Fibroblast of lung (primary cell): ENCODE measurements around the gene ARHGAP44. TPM values are rescaled to one million over a fixed set of nuclear protein-coding genes. Genes with fewer than 3 reads are reported as not detected.

Experiments used
- DNase-seq, 2 donors: peaks; one replicate each; pipeline versions ENCODE4 v3.0.0 to v3.0.0-alpha.2; 2010; ENCODE audit warnings: low read depth in 2 of 2
- H2AFZ ChIP-seq: 2 replicates; pipeline ENCODE4 v1.5.1; 2012; ENCODE audit warnings: low read length, control low read depth, inconsistent platforms
- H3K27ac ChIP-seq: 2 replicates; pipeline ENCODE4 v1.5.1; 2011; ENCODE audit warnings: low read length, control low read depth; ENCODE audit not compliant: insufficient read depth
- H3K27me3 ChIP-seq: 2 replicates; pipeline ENCODE4 v1.5.1; 2011; ENCODE audit warnings: mild to moderate bottlenecking, low read length; ENCODE audit not compliant: control insufficient read depth, insufficient read depth
- H3K36me3 ChIP-seq: 2 replicates; pipeline ENCODE4 v1.5.1; 2011; ENCODE audit warnings: low read length; ENCODE audit not compliant: control insufficient read depth, insufficient read depth
- H3K4me1 ChIP-seq: 2 replicates; pipeline ENCODE4 v1.5.1; 2011; ENCODE audit warnings: low read length; ENCODE audit not compliant: control insufficient read depth, insufficient read depth; ENCODE audit errors: extremely low read depth
- H3K4me2 ChIP-seq: 2 replicates; pipeline ENCODE4 v1.5.1; 2011; ENCODE audit warnings: low read length, control low read depth; ENCODE audit not compliant: insufficient read depth; ENCODE audit errors: extremely low read depth
- H3K4me3 ChIP-seq, 4 experiments: fragments of 200-600 bp in 1 of 4; sonication (generic) in 1 of 4; replicated peaks in 1 of 4; 2 replicates each; pipeline ENCODE4 v1.5.1; 2011 to 2016; ENCODE audit warnings: low read length in 4 of 4, low read depth in 3 of 4, mild to moderate bottlenecking in 3 of 4, control low read depth in 2 of 4, inconsistent platforms in 1 of 4, mixed read lengths in 1 of 4; ENCODE audit not compliant: insufficient read depth in 1 of 4; ENCODE audit errors: control extremely low read depth in 1 of 4
- H3K79me2 ChIP-seq: 2 replicates; pipeline ENCODE4 v1.5.1; 2012; ENCODE audit warnings: mild to moderate bottlenecking, low read length, inconsistent platforms; ENCODE audit not compliant: control insufficient read depth, insufficient read depth
- H3K9ac ChIP-seq: 2 replicates; pipeline ENCODE4 v1.5.1; 2011; ENCODE audit warnings: mild to moderate bottlenecking, low read length, control low read depth; ENCODE audit not compliant: insufficient read depth
- H3K9me3 ChIP-seq: 2 replicates; pipeline ENCODE4 v1.5.1; 2012; ENCODE audit warnings: low read depth, low read length; ENCODE audit not compliant: control insufficient read depth, insufficient read depth
- H4K20me1 ChIP-seq: 2 replicates; pipeline ENCODE4 v1.5.1; 2011; ENCODE audit warnings: low read length; ENCODE audit not compliant: control insufficient read depth, insufficient read depth; ENCODE audit errors: extremely low read depth
- EZH2 ChIP-seq: IDR thresholded peaks from 2 replicates; pipeline ENCODE4 v1.5.1; 2012; ENCODE audit warnings: low read length, control low read depth, mild to moderate bottlenecking; ENCODE audit errors: missing control alignments
- polyA plus RNA-seq, 2 donors: library from polyadenylated mRNA; depleted of rRNA in 1 of 2; stranded (reverse) in 1 of 2; unstranded in 1 of 2; fragments of >200 nt; gene quantifications; 2 replicates each; pipeline ENCODE4 v1.2.1, GENCODE V29; 2011 to 2012; ENCODE audit warnings: missing spikeins in 1 of 2
- total RNA-seq: library from RNA; depleted of rRNA; stranded (reverse); fragments of >200 nt; gene quantifications from 2 replicates; pipeline ENCODE4 v1.2.1, GENCODE V29; 2014
- TF ChIP-seq, protein P1 (sequence below), 2 donors: IDR thresholded peaks in 1 of 2; conservative IDR thresholded peaks in 1 of 2; 1 replicate in 1 of 2; 2 replicates in 1 of 2; pipeline ENCODE4 v1.5.1; 2011 to 2012; ENCODE audit warnings: low read length in 2 of 2, control low read depth in 1 of 2, inconsistent platforms in 1 of 2, low read depth in 1 of 2, mild to moderate bottlenecking in 1 of 2

ARHGAP44 gene
- total and polyA plus RNA-seq, 2 donors (not counting 1 experiment from before 2014, with no cell fraction given): 0.48 to 1.7 TPM

DNA sequence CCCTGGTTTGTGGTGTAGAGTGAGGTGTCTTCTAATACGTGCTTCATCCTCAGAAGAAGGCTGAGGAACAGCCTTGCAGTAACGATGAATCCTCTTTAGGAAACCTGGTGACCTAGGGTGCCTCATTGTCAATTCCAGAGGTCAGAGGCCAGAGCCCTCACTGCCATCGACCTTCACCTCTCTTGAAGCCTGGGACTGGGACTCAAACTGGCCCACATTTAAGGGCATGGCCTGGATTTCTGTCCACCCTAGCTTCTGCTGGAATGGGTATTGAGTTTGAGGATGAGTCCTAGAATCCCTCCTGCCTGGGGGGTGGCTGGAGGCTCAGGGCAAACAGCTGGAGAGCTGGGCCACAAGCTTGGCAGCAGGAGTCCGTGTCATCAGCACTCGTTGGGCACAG, 189.9 kb downstream of the ARHGAP44 start:
- no peaks in the 10 kb centered on the region for H3K79me2 ChIP-seq
- TF ChIP-seq, protein P1, sequence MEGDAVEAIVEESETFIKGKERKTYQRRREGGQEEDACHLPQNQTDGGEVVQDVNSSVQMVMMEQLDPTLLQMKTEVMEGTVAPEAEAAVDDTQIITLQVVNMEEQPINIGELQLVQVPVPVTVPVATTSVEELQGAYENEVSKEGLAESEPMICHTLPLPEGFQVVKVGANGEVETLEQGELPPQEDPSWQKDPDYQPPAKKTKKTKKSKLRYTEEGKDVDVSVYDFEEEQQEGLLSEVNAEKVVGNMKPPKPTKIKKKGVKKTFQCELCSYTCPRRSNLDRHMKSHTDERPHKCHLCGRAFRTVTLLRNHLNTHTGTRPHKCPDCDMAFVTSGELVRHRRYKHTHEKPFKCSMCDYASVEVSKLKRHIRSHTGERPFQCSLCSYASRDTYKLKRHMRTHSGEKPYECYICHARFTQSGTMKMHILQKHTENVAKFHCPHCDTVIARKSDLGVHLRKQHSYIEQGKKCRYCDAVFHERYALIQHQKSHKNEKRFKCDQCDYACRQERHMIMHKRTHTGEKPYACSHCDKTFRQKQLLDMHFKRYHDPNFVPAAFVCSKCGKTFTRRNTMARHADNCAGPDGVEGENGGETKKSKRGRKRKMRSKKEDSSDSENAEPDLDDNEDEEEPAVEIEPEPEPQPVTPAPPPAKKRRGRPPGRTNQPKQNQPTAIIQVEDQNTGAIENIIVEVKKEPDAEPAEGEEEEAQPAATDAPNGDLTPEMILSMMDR (conservative IDR thresholded peaks at IDR 0.05 in 1 of 2, IDR thresholded peaks at IDR 0.05 in 1 of 2; ENCODE audit: low read depth in 1 of 2, low read length in 2 of 2): no peak
- no peak for TF ChIP-seq EZH2
- H3K9me3 ChIP-seq: no peaks in the 10 kb centered on the region
- H3K27ac ChIP-seq: no peak overlapping the region
- H2AFZ ChIP-seq: no peak overlapping the region
- H3K4me3 ChIP-seq: no peak overlapping the region
- no peaks in the 10 kb centered on the region for H3K27me3 ChIP-seq
- no peak overlapping the region for H3K9ac ChIP-seq
- DNase-seq: no peak
- no peak overlapping the region for H3K4me2 ChIP-seq
- H3K4me1 ChIP-seq: no peaks in the 10 kb centered on the region
- H4K20me1 ChIP-seq: no peaks in the 10 kb centered on the region
- H3K36me3 ChIP-seq: no peaks in the 10 kb centered on the region

DNA sequence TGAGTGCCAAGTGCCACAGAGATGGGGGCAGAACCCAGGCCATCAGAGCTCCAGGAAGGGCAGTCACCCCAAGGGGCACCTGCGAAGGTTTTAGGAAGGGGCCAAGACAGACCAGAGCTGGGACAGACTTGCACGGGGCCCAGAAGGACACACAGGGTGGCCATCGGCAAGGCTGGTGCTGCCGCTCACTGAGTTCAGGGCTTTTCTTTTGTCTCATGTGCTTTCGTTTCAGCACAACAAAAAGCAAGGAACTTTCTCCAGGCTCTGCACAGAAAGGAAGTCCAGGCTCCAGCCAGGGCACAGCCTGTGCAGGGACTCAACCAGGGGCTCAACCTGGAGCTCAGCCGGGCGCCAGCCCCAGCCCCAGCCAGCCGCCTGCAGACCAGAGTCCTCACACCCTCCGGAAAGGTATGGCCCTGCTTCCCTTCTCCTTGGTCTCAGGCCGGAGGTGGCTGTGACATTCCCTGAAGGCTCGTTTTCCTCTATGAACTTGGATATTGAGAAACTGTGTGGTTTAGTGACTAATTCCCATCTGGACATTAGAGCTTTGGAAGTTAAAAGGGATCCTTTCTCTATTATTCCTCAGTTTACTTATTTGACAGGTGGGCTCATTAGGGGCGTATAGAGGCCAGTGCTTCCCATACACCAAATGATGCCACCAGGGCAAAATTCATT, 190.7 kb downstream of the ARHGAP44 start:
- TF ChIP-seq, protein P1 (conservative IDR thresholded peaks at IDR 0.05 in 1 of 2, IDR thresholded peaks at IDR 0.05 in 1 of 2; ENCODE audit: low read depth in 1 of 2, low read length in 2 of 2): no peak
- no peak for TF ChIP-seq EZH2
- Histone ChIP-seq H3K4me2 (no peak overlapping the region), H3K4me3 (no peak overlapping the region), H3K4me1 (peaks cover 3% of the 10 kb centered on the region), H4K20me1 (no peaks in the 10 kb centered on the region), H3K79me2 (no peaks in the 10 kb centered on the region), H3K9me3 (no peaks in the 10 kb centered on the region), H3K27ac (no peak overlapping the region), H3K36me3 (no peaks in the 10 kb centered on the region), H3K9ac (no peak overlapping the region), H2AFZ (no peak overlapping the region), H3K27me3 (no peaks in the 10 kb centered on the region)
- peak; percentile 29 to 41 for DNase-seq

DNA sequence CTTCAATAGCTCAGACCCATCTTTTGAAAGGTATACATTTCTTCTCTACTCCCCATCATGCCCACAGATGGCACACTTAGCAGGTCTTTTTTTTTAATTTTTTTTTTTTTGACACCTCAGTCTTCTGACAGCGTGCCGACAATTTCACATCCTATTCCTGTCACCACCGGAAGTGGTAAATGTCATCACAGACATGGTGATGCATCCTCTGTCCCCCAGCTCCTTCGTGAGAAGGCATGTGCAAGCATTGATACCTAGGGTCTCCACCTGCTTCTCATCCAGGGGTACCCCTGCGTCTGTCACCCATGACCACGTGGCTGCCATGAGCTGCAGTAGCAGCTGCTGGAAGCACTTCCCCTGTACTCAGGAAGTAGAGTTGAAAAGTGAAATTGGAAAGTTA, 192.9 kb downstream of the ARHGAP44 start:
- Histone ChIP-seq H3K36me3 (no peaks in the 10 kb centered on the region), H2AFZ (no peak overlapping the region), H4K20me1 (no peaks in the 10 kb centered on the region), H3K79me2 (no peaks in the 10 kb centered on the region), H3K4me2 (no peak overlapping the region), H3K4me3 (no peak overlapping the region), H3K27ac (no peak overlapping the region), H3K27me3 (no peaks in the 10 kb centered on the region), H3K9me3 (no peaks in the 10 kb centered on the region), H3K9ac (no peak overlapping the region), H3K4me1 (peaks cover 8% of the 10 kb centered on the region)
- no peak for TF ChIP-seq EZH2
- TF ChIP-seq, protein P1 (conservative IDR thresholded peaks at IDR 0.05 in 1 of 2, IDR thresholded peaks at IDR 0.05 in 1 of 2; ENCODE audit: low read depth in 1 of 2, low read length in 2 of 2): no peak
- no peak for DNase-seq
